Fibroblast of lung (primary cell): Measurements from ENCODE around the gene PSTPIP2.

ENCODE experiments used
- CTCF ChIP-seq, 2 donors: IDR thresholded peaks in 1 of 2; conservative IDR thresholded peaks in 1 of 2; 1 replicate in 1 of 2; 2 replicates in 1 of 2; pipeline ENCODE4 v1.5.1; 2011 to 2012; ENCODE audit warnings: low read length in 2 of 2, control low read depth in 1 of 2, inconsistent platforms in 1 of 2, low read depth in 1 of 2, mild to moderate bottlenecking in 1 of 2
- EZH2 ChIP-seq: IDR thresholded peaks from 2 replicates; pipeline ENCODE4 v1.5.1; 2012; ENCODE audit warnings: low read length, control low read depth, mild to moderate bottlenecking; ENCODE audit errors: missing control alignments

GRCh38 chr18:45940724-45941123, 131.3 kb downstream of the PSTPIP2 start:
- TF ChIP-seq CTCF (conservative IDR thresholded peaks at IDR 0.05 in 1 of 2, IDR thresholded peaks at IDR 0.05 in 1 of 2; ENCODE audit: low read depth in 1 of 2, low read length in 2 of 2) (no peak), EZH2 (no peak)
